Gastrocnemius medialis (tissue), 4 donors: Measurements from ENCODE around the gene MYLK. TPM values are rescaled to one million over a fixed set of nuclear protein-coding genes. Genes with fewer than 3 reads are reported as not detected.

Experiments used
- ATAC-seq, 2 donors: fragments of 150-250 bp; one replicate each; pipeline ENCODE4 v1.9.1; 2016
- DNase-seq, 2 donors: peaks; one replicate each; pipeline ENCODE4 v3.0.0-alpha.2; 2019
- H3K27ac ChIP-seq, 4 donors: fragments of 200-600 bp; sonication (generic); 1 replicate in 1 of 4; 2 replicates in 3 of 4; pipeline ENCODE4 v1.5.1; 2016 to 2018; ENCODE audit warnings: mild to moderate bottlenecking in 2 of 4, moderate library complexity in 1 of 4
- H3K27me3 ChIP-seq, 3 donors: fragments of 200-600 bp; sonication (generic) in 2 of 3; 1 replicate in 1 of 3; 2 replicates in 2 of 3; pipeline versions ENCODE4 v1.5.1 to v1.6.0; 2016 to 2019; ENCODE audit warnings: mild to moderate bottlenecking in 1 of 3, moderate library complexity in 1 of 3
- H3K36me3 ChIP-seq, 2 donors: fragments of 200-600 bp; sonication (generic) in 1 of 2; one replicate each; pipeline ENCODE4 v1.5.1; 2017 to 2018
- H3K4me1 ChIP-seq, 2 donors: fragments of 200-600 bp; sonication (generic) in 1 of 2; one replicate each; pipeline ENCODE4 v1.5.1; 2016 to 2017; ENCODE audit warnings: mild to moderate bottlenecking in 2 of 2
- H3K4me3 ChIP-seq, 4 donors: fragments of 200-600 bp; sonication (generic) in 3 of 4; 1 replicate in 1 of 4; 2 replicates in 3 of 4; pipeline ENCODE4 v1.5.1; 2016 to 2019; ENCODE audit warnings: mild to moderate bottlenecking in 2 of 4
- H3K9me3 ChIP-seq, 3 donors: fragments of 200-600 bp; sonication (generic) in 2 of 3; 1 replicate in 1 of 3; 2 replicates in 2 of 3; pipeline ENCODE4 v1.5.1; 2016 to 2019
- CTCF ChIP-seq, 5 experiments: fragments of 450-650 bp in 3 of 5; fragments of 200-600 bp in 2 of 5; sonication (generic) in 2 of 5; IDR thresholded peaks in 4 of 5; conservative IDR thresholded peaks in 1 of 5; 1 replicate in 4 of 5; 2 replicates in 1 of 5; pipeline ENCODE4 v1.5.1; 2016 to 2019; ENCODE audit warnings: antibody characterized with exemption in 5 of 5, mild to moderate bottlenecking in 3 of 5, moderate library complexity in 3 of 5
- POLR2A ChIP-seq, 2 donors: fragments of 450-650 bp; IDR thresholded peaks; one replicate each; pipeline ENCODE4 v1.6.1; 2017; ENCODE audit warnings: antibody characterized with exemption in 2 of 2, mild to moderate bottlenecking in 2 of 2, moderate library complexity in 2 of 2
- in situ Hi-C, 4 donors: fragments of 200-750 bp; cut with MboI; loops; one replicate each; pipeline versions ENCODE4 v1.15.0 to v1.8.0; 2017; ENCODE audit warnings: low sequenced_read_pairs in 4 of 4
- intact Hi-C: fragments of 100-400 bp; cut with DNase I; formaldehyde crosslinking; loops from one replicate; pipeline ENCODE4 v1.15.1; 2023; ENCODE audit warnings: low total_unique reads
- total RNA-seq, 4 donors: library from RNA; depleted of rRNA; stranded (reverse); fragments of >200 nt; gene quantifications; one replicate each; pipeline versions ENCODE4 v1.1.0 to v1.2.3, GENCODE V29; 2016

The MYLK gene
- total RNA-seq, 4 donors from 2014 or later: 5.6 to 19.6 (median 8.8) TPM

GRCh38 chr3:123653221-123653682 is 230.9 kb downstream of the MYLK start:
- Histone ChIP-seq H3K27me3 (no peaks in the 10 kb centered on the region), H3K4me3 (no peak overlapping the region), H3K4me1 (peaks cover 22 to 29% of the 10 kb centered on the region in 2 donors), H3K9me3 (no peaks in the 10 kb centered on the region), H3K36me3 (no peaks in the 10 kb centered on the region), H3K27ac (peak overlapping the region; percentile 37 to 76 (median 43))
- ATAC-seq (peak; percentile 68 to 70), DNase-seq (peak; percentile 37 to 65)
- in situ Hi-C loops: loop anchor here (5.0 to 10.0 kb wide), 3 partner anchors 62 to 74 kb away; no protein-coding TSS in a partner anchor
- TF ChIP-seq POLR2A (IDR thresholded peaks at IDR 0.05) (no peak), CTCF (IDR thresholded peaks at IDR 0.05 in 4 of 5, conservative IDR thresholded peaks at IDR 0.05 in 1 of 5) (no peak)
- intact Hi-C loops: loop anchor here (10.0 kb wide), 1 partner anchor 332 kb away; no protein-coding TSS in a partner anchor

DNA sequence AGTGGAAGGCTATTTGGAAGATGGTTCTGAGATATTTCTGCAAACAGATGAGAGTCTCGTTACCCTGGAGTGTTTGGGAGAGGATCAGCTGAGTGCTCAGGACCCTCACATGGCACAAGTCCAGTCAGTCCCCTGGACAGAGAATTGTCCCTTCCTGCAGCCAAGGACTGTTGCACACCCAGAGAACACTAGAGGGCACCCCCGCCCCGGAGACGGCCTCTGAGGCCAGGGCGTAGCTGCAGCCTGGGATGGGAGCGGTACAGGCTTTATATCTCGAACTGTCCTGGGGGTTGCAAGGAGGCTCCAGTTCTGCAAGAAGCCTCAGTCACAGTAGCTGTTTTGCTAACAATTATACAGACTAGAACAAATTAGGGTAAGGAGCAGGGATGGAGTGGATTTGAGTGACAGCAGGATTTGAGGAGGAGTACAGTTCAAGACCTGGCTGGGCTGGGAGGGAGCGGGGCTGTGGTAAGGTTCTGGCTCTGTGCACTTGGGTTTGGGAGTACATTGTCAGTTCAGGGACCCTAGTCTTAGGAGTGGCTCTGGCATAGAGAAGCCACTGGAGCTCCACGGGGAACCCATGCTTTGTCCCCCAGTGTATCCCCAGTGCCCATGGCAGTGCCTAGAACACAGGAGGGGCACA is 231.7 kb downstream of the MYLK start:
- Histone ChIP-seq H3K9me3 (no peaks in the 10 kb centered on the region), H3K4me1 (peaks cover 17 to 21% of the 10 kb centered on the region in 2 donors), H3K27ac (peak overlapping the region; percentile 37 to 76 (median 43)), H3K4me3 (no peak overlapping the region), H3K36me3 (no peaks in the 10 kb centered on the region), H3K27me3 (no peaks in the 10 kb centered on the region)
- peak; percentile 65 to 66 for ATAC-seq
- peak; percentile 48 to 50 for DNase-seq
- TF ChIP-seq CTCF (IDR thresholded peaks at IDR 0.05 in 4 of 5, conservative IDR thresholded peaks at IDR 0.05 in 1 of 5) (peak; percentile 61 to 89 (median 80)), POLR2A (IDR thresholded peaks at IDR 0.05) (no peak)
- in situ Hi-C loops (loop anchor here (5.0 to 10.0 kb wide), 3 partner anchors 62 to 75 kb away; no protein-coding TSS in a partner anchor), intact Hi-C loops (loop anchor here (1.0 to 10.0 kb wide), 3 partner anchors 50 to 332 kb away; no protein-coding TSS in a partner anchor)

DNA sequence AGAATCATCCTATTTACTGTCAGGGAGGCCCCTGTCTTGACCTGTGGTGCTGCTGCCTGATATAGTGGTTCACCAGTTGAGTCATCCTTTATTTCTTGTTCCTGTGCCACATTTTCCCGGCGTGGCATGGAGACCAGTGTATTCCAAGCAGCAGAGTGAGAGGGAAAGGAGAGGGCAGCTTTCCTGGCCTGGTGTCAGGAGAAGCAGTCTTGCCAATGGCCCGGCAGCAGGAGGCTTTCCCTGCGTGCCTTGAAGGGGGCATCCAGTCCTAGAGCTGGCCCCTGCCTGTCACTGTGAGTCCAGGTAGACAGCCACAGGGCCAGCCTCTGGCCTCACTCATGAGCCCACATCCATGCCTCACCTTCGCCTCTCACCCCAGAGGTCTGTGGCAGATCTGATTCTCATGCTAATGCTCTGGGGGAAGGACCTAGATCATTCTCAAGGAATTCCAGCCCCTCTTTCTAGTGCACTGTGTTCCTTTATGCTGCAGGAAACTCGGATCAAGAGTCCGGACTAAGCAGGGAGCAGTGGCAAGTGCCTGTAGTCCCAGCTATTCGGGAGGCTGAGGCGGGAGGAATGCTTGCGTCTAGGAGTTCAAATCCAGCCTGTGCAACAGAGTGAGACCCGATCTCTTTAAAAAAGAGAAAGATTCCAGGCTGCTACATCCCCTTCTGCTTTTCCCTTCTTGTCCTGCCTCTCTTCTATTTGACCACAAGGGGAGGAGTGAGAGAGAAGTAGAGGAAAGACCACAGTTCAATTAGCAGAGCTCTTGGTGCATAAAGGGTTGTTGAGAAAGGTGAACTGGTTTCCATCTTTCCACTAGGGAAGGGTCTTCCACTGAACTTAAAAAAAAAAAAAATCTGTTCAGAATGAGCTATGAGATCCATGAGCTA is 232.4 kb downstream of the MYLK start:
- in situ Hi-C loops: loop anchor here (5.0 to 10.0 kb wide), 3 partner anchors 63 to 76 kb away; no protein-coding TSS in a partner anchor

More for the DNA sequence above, 232.4 kb downstream of the MYLK start:
- Histone ChIP-seq H3K27me3 (no peaks in the 10 kb centered on the region), H3K9me3 (no peaks in the 10 kb centered on the region), H3K4me3 (no peak overlapping the region), H3K27ac (no peak overlapping the region), H3K36me3 (no peaks in the 10 kb centered on the region), H3K4me1 (peaks cover 15 to 17% of the 10 kb centered on the region in 2 donors)
- intact Hi-C loops: loop anchor here (1.0 to 10.0 kb wide), 3 partner anchors 51 to 333 kb away; no protein-coding TSS in a partner anchor
- TF ChIP-seq POLR2A (IDR thresholded peaks at IDR 0.05): no peak
- no peak for TF ChIP-seq CTCF (IDR thresholded peaks at IDR 0.05 in 4 of 5, conservative IDR thresholded peaks at IDR 0.05 in 1 of 5)
- DNase-seq: no peak
- no peak for ATAC-seq
